B cell (primary cell): ENCODE measurements around the gene RIBC1.

Experiments
- CTCF ChIP-seq: fragments of 200-600 bp; IDR thresholded peaks from one replicate; pipeline ENCODE4 v1.8.0; 2022; ENCODE audit warnings: antibody characterized with exemption, mild to moderate bottlenecking
- EZH2 ChIP-seq: IDR thresholded peaks from 2 replicates; pipeline ENCODE4 v1.6.1; 2012; ENCODE audit warnings: borderline replicate concordance, low read depth, mild to moderate bottlenecking, moderate library complexity, low read length; ENCODE audit not compliant: insufficient read depth, poor library complexity, severe bottlenecking

GRCh38 chrX:53437206-53437605 is 14.5 kb downstream of the RIBC1 start:
- TF ChIP-seq EZH2 (no peak), CTCF (no peak)
